C4-2B (cell line): Measurements from ENCODE around the gene RELN.

Experiments
- ZFX ChIP-seq: fragments of 450-650 bp; IDR thresholded peaks from 2 replicates; pipeline ENCODE4 v1.6.1; 2017
- TF ChIP-seq, protein P1 (sequence below): fragments of 450-650 bp; conservative IDR thresholded peaks from 2 replicates; pipeline ENCODE4 v1.5.1; 2017; ENCODE audit warnings: mild to moderate bottlenecking

DNA sequence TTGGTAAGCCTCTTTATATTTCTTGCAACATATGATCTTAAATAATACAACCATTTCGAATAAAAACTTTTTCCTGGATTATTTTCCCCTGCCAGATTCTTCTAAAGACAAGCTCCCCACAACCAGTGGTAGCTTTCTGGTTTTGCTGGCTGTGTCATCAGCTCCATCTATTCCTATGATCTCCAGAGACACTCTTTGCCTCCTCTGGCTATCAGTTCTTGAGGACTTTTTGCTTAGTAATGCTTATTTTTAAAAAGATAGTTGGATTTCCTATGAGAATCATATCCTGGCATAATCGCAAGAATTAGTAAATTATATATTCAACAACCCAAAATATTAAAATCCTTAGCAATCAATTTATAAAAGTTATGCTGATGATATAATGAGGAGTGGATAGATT lies 439.7 kb downstream of the RELN start:
- TF ChIP-seq, protein P1, sequence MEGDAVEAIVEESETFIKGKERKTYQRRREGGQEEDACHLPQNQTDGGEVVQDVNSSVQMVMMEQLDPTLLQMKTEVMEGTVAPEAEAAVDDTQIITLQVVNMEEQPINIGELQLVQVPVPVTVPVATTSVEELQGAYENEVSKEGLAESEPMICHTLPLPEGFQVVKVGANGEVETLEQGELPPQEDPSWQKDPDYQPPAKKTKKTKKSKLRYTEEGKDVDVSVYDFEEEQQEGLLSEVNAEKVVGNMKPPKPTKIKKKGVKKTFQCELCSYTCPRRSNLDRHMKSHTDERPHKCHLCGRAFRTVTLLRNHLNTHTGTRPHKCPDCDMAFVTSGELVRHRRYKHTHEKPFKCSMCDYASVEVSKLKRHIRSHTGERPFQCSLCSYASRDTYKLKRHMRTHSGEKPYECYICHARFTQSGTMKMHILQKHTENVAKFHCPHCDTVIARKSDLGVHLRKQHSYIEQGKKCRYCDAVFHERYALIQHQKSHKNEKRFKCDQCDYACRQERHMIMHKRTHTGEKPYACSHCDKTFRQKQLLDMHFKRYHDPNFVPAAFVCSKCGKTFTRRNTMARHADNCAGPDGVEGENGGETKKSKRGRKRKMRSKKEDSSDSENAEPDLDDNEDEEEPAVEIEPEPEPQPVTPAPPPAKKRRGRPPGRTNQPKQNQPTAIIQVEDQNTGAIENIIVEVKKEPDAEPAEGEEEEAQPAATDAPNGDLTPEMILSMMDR, result no peak
- no peak for TF ChIP-seq ZFX
